ENCODE data around the gene CEACAM18.
"Not testable (repeated sequence)": the region's sequence is repeated elsewhere in the genome, so short reads cannot be mapped to it uniquely, and the experiment has no call there.

Gene CEACAM18

GRCh38 chr19:51500931-51501330 is 22.6 kb downstream of the CEACAM18 start:
- not testable (repeated sequence) for H3K9me3 ChIP-seq (ENCODE audit: insufficient read depth, low read depth, low read length); H3K4me3 ChIP-seq (ENCODE audit: low read length); H3K27ac ChIP-seq (ENCODE audit: low read depth, low read length); H3K4me1 ChIP-seq (ENCODE audit: insufficient read depth, low read length); H3K9ac ChIP-seq (ENCODE audit: low read depth, low read length); H3K36me3 ChIP-seq (ENCODE audit: insufficient read depth, low read length); H3K27me3 ChIP-seq (ENCODE audit: insufficient read depth, low read length)
- 66% methylated on average over 8 of the region's 8 CpGs for WGBS

- Histone ChIP-seq H3K27ac (ENCODE audit: low read depth, low read length) (no peak within 1 kb of the TSS), H3K9ac (ENCODE audit: low read depth, low read length) (no peak within 1 kb of the TSS), H3K27me3 (ENCODE audit: insufficient read depth, low read length) (no peaks in the 10 kb centered on the region; the same call in 1 of the 2 replicates), H3K36me3 (ENCODE audit: insufficient read depth, low read length) (no peaks in the 10 kb centered on the region), H3K4me3 (ENCODE audit: low read length) (no peak within 1 kb of the TSS), H3K9me3 (ENCODE audit: insufficient read depth, low read depth, low read length) (no peaks in the 10 kb centered on the region), H3K4me1 (ENCODE audit: insufficient read depth, low read length) (no peaks in the 10 kb centered on the region)
- WGBS, result 82% methylated on average over 11 of the region's 12 CpGs
Measured at GRCh38 chr19:51501594-51502263, 23.4 kb downstream of the CEACAM18 start, which contains the start of gene SIGLEC12. Gene SIGLEC12, minus strand, starts transcription at chr19:51501800. Its CDS starts 67 bp downstream, at chr19:51501733.

- Histone ChIP-seq H3K4me3 (ENCODE audit: low read length) (no peak overlapping the region), H3K4me1 (ENCODE audit: insufficient read depth, low read length) (no peaks in the 10 kb centered on the region), H3K27me3 (ENCODE audit: insufficient read depth, low read length) (no peaks in the 10 kb centered on the region; the same call in 1 of the 2 replicates), H3K27ac (ENCODE audit: low read depth, low read length) (no peak overlapping the region), H3K36me3 (ENCODE audit: insufficient read depth, low read length) (no peaks in the 10 kb centered on the region), H3K9ac (ENCODE audit: low read depth, low read length) (no peak overlapping the region), H3K9me3 (ENCODE audit: insufficient read depth, low read depth, low read length) (no peaks in the 10 kb centered on the region)
- 80% methylated on average over 5 of the region's 5 CpGs for WGBS
Measured at GRCh38 chr19:51503286-51503817, 25.0 kb downstream of the CEACAM18 start.

- Histone ChIP-seq H3K27ac (ENCODE audit: low read depth, low read length) (no peak overlapping the region), H3K4me3 (ENCODE audit: low read length) (no peak overlapping the region), H3K9me3 (ENCODE audit: insufficient read depth, low read depth, low read length) (no peaks in the 10 kb centered on the region), H3K27me3 (ENCODE audit: insufficient read depth, low read length) (no peaks in the 10 kb centered on the region; the same call in 1 of the 2 replicates), H3K4me1 (ENCODE audit: insufficient read depth, low read length) (no peaks in the 10 kb centered on the region), H3K9ac (ENCODE audit: low read depth, low read length) (no peak overlapping the region), H3K36me3 (ENCODE audit: insufficient read depth, low read length) (no peaks in the 10 kb centered on the region)
- WGBS, result 45% methylated on average over 3 of the region's 3 CpGs
Measured at GRCh38 chr19:51503896-51504295, 25.6 kb downstream of the CEACAM18 start.

GRCh38 chr19:51505904-51506303 is 27.6 kb downstream of the CEACAM18 start:
- WGBS, result 54% methylated on average over 3 of the region's 3 CpGs
- Histone ChIP-seq H3K4me3 (ENCODE audit: low read length) (no peak overlapping the region), H3K36me3 (ENCODE audit: insufficient read depth, low read length) (no peaks in the 10 kb centered on the region), H3K4me1 (ENCODE audit: insufficient read depth, low read length) (no peaks in the 10 kb centered on the region), H3K9ac (ENCODE audit: low read depth, low read length) (no peak overlapping the region), H3K27ac (ENCODE audit: low read depth, low read length) (no peak overlapping the region), H3K9me3 (ENCODE audit: insufficient read depth, low read depth, low read length) (no peaks in the 10 kb centered on the region), H3K27me3 (ENCODE audit: insufficient read depth, low read length) (no peaks in the 10 kb centered on the region; the same call in 1 of the 2 replicates)

- WGBS, result 50% methylated on average over 3 of the region's 3 CpGs
Measured at GRCh38 chr19:51507192-51507591, 28.9 kb downstream of the CEACAM18 start.

GRCh38 chr19:51507640-51508058 is 29.3 kb downstream of the CEACAM18 start:
- H3K27me3 ChIP-seq (ENCODE audit: insufficient read depth, low read length), result no peaks in the 10 kb centered on the region; the same call in 1 of the 2 replicates
- no peak overlapping the region for H3K27ac ChIP-seq (ENCODE audit: low read depth, low read length)
- H3K36me3 ChIP-seq (ENCODE audit: insufficient read depth, low read length), result no peaks in the 10 kb centered on the region
- no peaks in the 10 kb centered on the region for H3K4me1 ChIP-seq (ENCODE audit: insufficient read depth, low read length)
- WGBS, result 76% methylated on average over 5 of the region's 6 CpGs
- H3K9ac ChIP-seq (ENCODE audit: low read depth, low read length), result no peak overlapping the region
- no peak overlapping the region for H3K4me3 ChIP-seq (ENCODE audit: low read length)
- no peaks in the 10 kb centered on the region for H3K9me3 ChIP-seq (ENCODE audit: insufficient read depth, low read depth, low read length)

More at GRCh38 chr19:51507192-51507591, 28.9 kb downstream of the CEACAM18 start:
- H3K4me1 ChIP-seq (ENCODE audit: insufficient read depth, low read length), result no peaks in the 10 kb centered on the region
- no peak overlapping the region for H3K27ac ChIP-seq (ENCODE audit: low read depth, low read length)
- H3K4me3 ChIP-seq (ENCODE audit: low read length), result no peak overlapping the region
- H3K27me3 ChIP-seq (ENCODE audit: insufficient read depth, low read length), result no peaks in the 10 kb centered on the region; the same call in 1 of the 2 replicates
- no peaks in the 10 kb centered on the region for H3K9me3 ChIP-seq (ENCODE audit: insufficient read depth, low read depth, low read length)
- no peaks in the 10 kb centered on the region for H3K36me3 ChIP-seq (ENCODE audit: insufficient read depth, low read length)
- H3K9ac ChIP-seq (ENCODE audit: low read depth, low read length), result no peak overlapping the region

GRCh38 chr19:51508059-51508733 is 29.9 kb downstream of the CEACAM18 start:
- 44% methylated on average over 2 of the region's 3 CpGs for WGBS
- H3K27ac ChIP-seq (ENCODE audit: low read depth, low read length), result no peak overlapping the region

GRCh38 chr19:51509823-51510660 is 31.7 kb downstream of the CEACAM18 start:
- no peak overlapping the region for H3K27ac ChIP-seq (ENCODE audit: low read depth, low read length)
- no peaks in the 10 kb centered on the region for H3K36me3 ChIP-seq (ENCODE audit: insufficient read depth, low read length)
- H3K27me3 ChIP-seq (ENCODE audit: insufficient read depth, low read length), result peaks cover 2% of the 10 kb centered on the region; the same call in 1 of the 2 replicates
- H3K9ac ChIP-seq (ENCODE audit: low read depth, low read length), result no peak overlapping the region
- 58% methylated on average over 4 of the region's 7 CpGs for WGBS
- no peaks in the 10 kb centered on the region for H3K4me1 ChIP-seq (ENCODE audit: insufficient read depth, low read length)
- H3K4me3 ChIP-seq (ENCODE audit: low read length), result no peak overlapping the region
- H3K9me3 ChIP-seq (ENCODE audit: insufficient read depth, low read depth, low read length), result no peaks in the 10 kb centered on the region

More at GRCh38 chr19:51508059-51508733, 29.9 kb downstream of the CEACAM18 start:
- Histone ChIP-seq H3K36me3 (ENCODE audit: insufficient read depth, low read length) (no peaks in the 10 kb centered on the region), H3K4me1 (ENCODE audit: insufficient read depth, low read length) (no peaks in the 10 kb centered on the region), H3K9ac (ENCODE audit: low read depth, low read length) (no peak overlapping the region), H3K27me3 (ENCODE audit: insufficient read depth, low read length) (peaks cover under 1% of the 10 kb centered on the region; the same call in 1 of the 2 replicates), H3K9me3 (ENCODE audit: insufficient read depth, low read depth, low read length) (no peaks in the 10 kb centered on the region), H3K4me3 (ENCODE audit: low read length) (no peak overlapping the region)

- Histone ChIP-seq H3K4me3 (ENCODE audit: low read length) (no peak overlapping the region), H3K27ac (ENCODE audit: low read depth, low read length) (no peak overlapping the region), H3K9me3 (ENCODE audit: insufficient read depth, low read depth, low read length) (no peaks in the 10 kb centered on the region), H3K9ac (ENCODE audit: low read depth, low read length) (no peak overlapping the region), H3K27me3 (ENCODE audit: insufficient read depth, low read length) (peaks cover 2% of the 10 kb centered on the region; the same call in 1 of the 2 replicates), H3K4me1 (ENCODE audit: insufficient read depth, low read length) (no peaks in the 10 kb centered on the region), H3K36me3 (ENCODE audit: insufficient read depth, low read length) (no peaks in the 10 kb centered on the region)
- 20% methylated on average over 5 of the region's 6 CpGs for WGBS
Measured at GRCh38 chr19:51511353-51511752, 33.0 kb downstream of the CEACAM18 start.

Measured in HUES64 (cell line).